Colonic mucosa (tissue), 4 donors: ENCODE measurements around the gene PIGH. TPM values are rescaled to one million over a fixed set of nuclear protein-coding genes. Genes with fewer than 3 reads are reported as not detected.

Experiments used
- DNase-seq: peaks from one replicate; pipeline ENCODE4 v3.0.0-alpha.2; 2020
- H3K27ac ChIP-seq: fragments of 200-600 bp; one replicate; pipeline ENCODE4 v1.8.0; 2021
- H3K27me3 ChIP-seq: fragments of 200-600 bp; one replicate; pipeline ENCODE4 v1.8.0; 2021
- H3K36me3 ChIP-seq: fragments of 200-600 bp; one replicate; pipeline ENCODE4 v1.8.0; 2021
- H3K4me1 ChIP-seq: fragments of 200-600 bp; one replicate; pipeline ENCODE4 v1.8.0; 2021; ENCODE audit warnings: mild to moderate bottlenecking
- H3K4me3 ChIP-seq: fragments of 200-600 bp; one replicate; pipeline ENCODE4 v1.8.0; 2021
- H3K9ac ChIP-seq, 2 donors: one replicate each; pipeline ENCODE4 v1.7.0; 2013; ENCODE audit warnings: control low read depth in 2 of 2, low read depth in 2 of 2, low read length in 2 of 2
- H3K9me3 ChIP-seq: fragments of 200-600 bp; one replicate; pipeline ENCODE4 v1.8.0; 2021
- intact Hi-C: fragments of 100-400 bp; cut with DNase I; formaldehyde crosslinking; loops from one replicate; pipeline ENCODE4 v1.14.1; 2022
- total RNA-seq, 2 donors: library from RNA; stranded (reverse); fragmentation: NEBNext Ultra II Directional in 1 of 2; extraction: Animal tissue kit (Norgen Biotek cat#: 25700) in 1 of 2; gene quantifications; one replicate each; pipeline ENCODE4 v1.2.1, GENCODE V29; 2021
- TF ChIP-seq, protein P1 (sequence below): fragments of 200-600 bp; IDR thresholded peaks from one replicate; pipeline ENCODE4 v1.8.0; 2022; ENCODE audit warnings: antibody characterized with exemption, mild to moderate bottlenecking
- donor health status: healthy.
- donor health status: DM: no; HTN: no; CAD: no.
- donor health status: DM: no; HTN: no; CAD: no.

Gene PIGH
- total RNA-seq, 2 donors from 2014 or later = 16.3 to 17.1 TPM

GRCh38 chr14:67581643-67582042 is 18.4 kb downstream of the PIGH start:
- DNase-seq = no peak
- peaks cover 9% of the 10 kb centered on the region for H3K36me3 ChIP-seq
- no peak overlapping the region for H3K4me3 ChIP-seq
- TF ChIP-seq, protein P1, sequence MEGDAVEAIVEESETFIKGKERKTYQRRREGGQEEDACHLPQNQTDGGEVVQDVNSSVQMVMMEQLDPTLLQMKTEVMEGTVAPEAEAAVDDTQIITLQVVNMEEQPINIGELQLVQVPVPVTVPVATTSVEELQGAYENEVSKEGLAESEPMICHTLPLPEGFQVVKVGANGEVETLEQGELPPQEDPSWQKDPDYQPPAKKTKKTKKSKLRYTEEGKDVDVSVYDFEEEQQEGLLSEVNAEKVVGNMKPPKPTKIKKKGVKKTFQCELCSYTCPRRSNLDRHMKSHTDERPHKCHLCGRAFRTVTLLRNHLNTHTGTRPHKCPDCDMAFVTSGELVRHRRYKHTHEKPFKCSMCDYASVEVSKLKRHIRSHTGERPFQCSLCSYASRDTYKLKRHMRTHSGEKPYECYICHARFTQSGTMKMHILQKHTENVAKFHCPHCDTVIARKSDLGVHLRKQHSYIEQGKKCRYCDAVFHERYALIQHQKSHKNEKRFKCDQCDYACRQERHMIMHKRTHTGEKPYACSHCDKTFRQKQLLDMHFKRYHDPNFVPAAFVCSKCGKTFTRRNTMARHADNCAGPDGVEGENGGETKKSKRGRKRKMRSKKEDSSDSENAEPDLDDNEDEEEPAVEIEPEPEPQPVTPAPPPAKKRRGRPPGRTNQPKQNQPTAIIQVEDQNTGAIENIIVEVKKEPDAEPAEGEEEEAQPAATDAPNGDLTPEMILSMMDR = no peak
- H3K4me1 ChIP-seq = no peaks in the 10 kb centered on the region
- H3K27ac ChIP-seq = no peak overlapping the region
- H3K27me3 ChIP-seq = no peaks in the 10 kb centered on the region
- intact Hi-C loops = no loop called here
- no peaks in the 10 kb centered on the region for H3K9me3 ChIP-seq
- no peak overlapping the region for H3K9ac ChIP-seq

- H3K27ac ChIP-seq = no peak overlapping the region
- peaks cover 4% of the 10 kb centered on the region for H3K36me3 ChIP-seq
- DNase-seq = no peak
- H3K4me3 ChIP-seq = no peak overlapping the region
- H3K4me1 ChIP-seq = no peaks in the 10 kb centered on the region
- H3K9ac ChIP-seq = no peak overlapping the region
- intact Hi-C loops = no loop called here
- no peaks in the 10 kb centered on the region for H3K9me3 ChIP-seq
- no peaks in the 10 kb centered on the region for H3K27me3 ChIP-seq
- TF ChIP-seq, protein P1 = no peak
Observed at GRCh38 chr14:67580336-67581171, 19.5 kb downstream of the PIGH start.

- no peak overlapping the region for H3K27ac ChIP-seq
- no peak overlapping the region for H3K9ac ChIP-seq
- intact Hi-C loops = no loop called here
- H3K4me3 ChIP-seq = no peak overlapping the region
- TF ChIP-seq, protein P1 = no peak
- no peaks in the 10 kb centered on the region for H3K9me3 ChIP-seq
- no peaks in the 10 kb centered on the region for H3K27me3 ChIP-seq
- H3K4me1 ChIP-seq = no peaks in the 10 kb centered on the region
- DNase-seq = no peak
- no peaks in the 10 kb centered on the region for H3K36me3 ChIP-seq
Observed at GRCh38 chr14:67579636-67580035, 20.4 kb downstream of the PIGH start.

GRCh38 chr14:67579040-67579439 is 21.0 kb downstream of the PIGH start:
- no peak for DNase-seq
- intact Hi-C loops = no loop called here

GRCh38 chr14:67577909-67578749 is 21.9 kb downstream of the PIGH start:
- H3K27me3 ChIP-seq = no peaks in the 10 kb centered on the region
- H3K4me3 ChIP-seq = no peak overlapping the region
- no peaks in the 10 kb centered on the region for H3K4me1 ChIP-seq
- TF ChIP-seq, protein P1 = no peak
- H3K27ac ChIP-seq = no peak overlapping the region
- intact Hi-C loops = no loop called here
- no peaks in the 10 kb centered on the region for H3K36me3 ChIP-seq
- no peak overlapping the region for H3K9ac ChIP-seq
- H3K9me3 ChIP-seq = no peaks in the 10 kb centered on the region
- no peak for DNase-seq

More at GRCh38 chr14:67579040-67579439, 21.0 kb downstream of the PIGH start:
- Histone ChIP-seq H3K36me3 (no peaks in the 10 kb centered on the region), H3K9ac (no peak overlapping the region), H3K4me1 (no peaks in the 10 kb centered on the region), H3K27ac (no peak overlapping the region), H3K4me3 (no peak overlapping the region), H3K9me3 (no peaks in the 10 kb centered on the region), H3K27me3 (no peaks in the 10 kb centered on the region)
- TF ChIP-seq, protein P1 = no peak
